CD4-positive, alpha-beta T cell treated with Interleukin-4 for 1 hour (primary cell): Measurements from ENCODE around the gene NFATC2IP.
"Not testable (repeated sequence)": the region's sequence is repeated elsewhere in the genome, so short reads cannot be mapped to it uniquely, and the experiment has no call there.

ENCODE experiments used
- DNase-seq, 2 donors: peaks; one replicate each; pipeline ENCODE4 v3.0.0-alpha.2; 2020 to 2022

Gene NFATC2IP

DNA sequence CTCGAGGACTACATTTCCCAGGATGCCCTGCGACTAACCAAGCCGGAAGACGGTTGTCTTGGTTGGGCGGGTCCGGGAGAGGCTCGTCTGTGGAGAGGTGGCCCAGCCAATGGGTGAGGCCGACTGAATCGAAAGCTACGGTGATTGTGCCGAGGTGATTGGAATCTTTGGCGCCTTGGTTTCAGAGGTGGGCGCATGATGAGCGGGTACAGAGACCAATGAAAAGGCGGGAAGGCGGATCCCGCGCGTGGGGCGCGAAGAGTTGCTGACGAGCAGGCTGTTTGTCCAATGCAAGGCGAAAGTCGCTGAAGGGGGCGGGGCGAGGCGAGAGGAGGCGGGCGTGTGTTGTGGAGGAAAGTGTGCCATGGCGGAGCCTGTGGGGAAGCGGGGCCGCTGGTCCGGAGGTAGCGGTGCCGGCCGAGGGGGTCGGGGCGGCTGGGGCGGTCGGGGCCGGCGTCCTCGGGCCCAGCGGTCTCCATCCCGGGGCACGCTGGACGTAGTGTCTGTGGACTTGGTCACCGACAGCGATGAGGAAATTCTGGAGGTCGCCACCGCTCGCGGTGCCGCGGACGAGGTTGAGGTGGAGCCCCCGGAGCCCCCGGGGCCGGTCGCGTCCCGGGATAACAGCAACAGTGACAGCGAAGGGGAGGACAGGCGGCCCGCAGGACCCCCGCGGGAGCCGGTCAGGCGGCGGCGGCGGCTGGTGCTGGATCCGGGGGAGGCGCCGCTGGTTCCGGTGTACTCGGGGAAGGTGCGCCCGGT, at the start of gene NFATC2IP:
NFATC2IP (plus strand) TSS at position 290 of the 762 bp plus-strand sequence; CDS start at position 365, 75 bp downstream.
- peak; percentile 100 for DNase-seq

DNA sequence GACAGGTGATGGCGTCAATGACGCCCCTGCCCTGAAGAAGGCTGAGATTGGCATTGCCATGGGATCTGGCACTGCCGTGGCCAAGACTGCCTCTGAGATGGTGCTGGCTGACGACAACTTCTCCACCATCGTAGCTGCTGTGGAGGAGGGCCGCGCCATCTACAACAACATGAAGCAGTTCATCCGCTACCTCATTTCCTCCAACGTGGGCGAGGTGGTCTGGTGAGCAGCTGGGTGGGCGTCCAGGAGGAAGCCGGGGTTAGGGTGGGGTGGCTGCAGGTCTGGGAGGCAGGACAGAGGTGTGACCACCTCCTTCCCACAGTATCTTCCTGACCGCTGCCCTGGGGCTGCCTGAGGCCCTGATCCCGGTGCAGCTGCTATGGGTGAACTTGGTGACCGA, 48.9 kb upstream of the NFATC2IP start:
- no peak for DNase-seq

DNA sequence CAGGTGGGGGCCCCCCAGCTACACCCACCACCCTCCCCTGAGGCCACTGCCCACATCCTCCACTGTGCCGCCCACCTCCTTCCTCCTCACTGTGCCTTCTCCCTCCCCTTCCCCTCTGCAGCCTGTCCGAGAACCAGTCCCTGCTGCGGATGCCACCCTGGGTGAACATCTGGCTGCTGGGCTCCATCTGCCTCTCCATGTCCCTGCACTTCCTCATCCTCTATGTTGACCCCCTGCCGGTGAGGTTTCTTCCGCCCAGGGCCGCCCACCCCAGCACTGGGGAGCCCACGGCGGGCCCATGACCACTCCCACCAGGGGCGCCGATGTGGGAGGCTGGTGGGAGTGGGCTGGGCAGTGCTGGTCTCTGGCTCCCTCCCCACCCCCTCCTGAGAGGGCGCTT, 47.8 kb upstream of the NFATC2IP start:
- DNase-seq = no peak

DNA sequence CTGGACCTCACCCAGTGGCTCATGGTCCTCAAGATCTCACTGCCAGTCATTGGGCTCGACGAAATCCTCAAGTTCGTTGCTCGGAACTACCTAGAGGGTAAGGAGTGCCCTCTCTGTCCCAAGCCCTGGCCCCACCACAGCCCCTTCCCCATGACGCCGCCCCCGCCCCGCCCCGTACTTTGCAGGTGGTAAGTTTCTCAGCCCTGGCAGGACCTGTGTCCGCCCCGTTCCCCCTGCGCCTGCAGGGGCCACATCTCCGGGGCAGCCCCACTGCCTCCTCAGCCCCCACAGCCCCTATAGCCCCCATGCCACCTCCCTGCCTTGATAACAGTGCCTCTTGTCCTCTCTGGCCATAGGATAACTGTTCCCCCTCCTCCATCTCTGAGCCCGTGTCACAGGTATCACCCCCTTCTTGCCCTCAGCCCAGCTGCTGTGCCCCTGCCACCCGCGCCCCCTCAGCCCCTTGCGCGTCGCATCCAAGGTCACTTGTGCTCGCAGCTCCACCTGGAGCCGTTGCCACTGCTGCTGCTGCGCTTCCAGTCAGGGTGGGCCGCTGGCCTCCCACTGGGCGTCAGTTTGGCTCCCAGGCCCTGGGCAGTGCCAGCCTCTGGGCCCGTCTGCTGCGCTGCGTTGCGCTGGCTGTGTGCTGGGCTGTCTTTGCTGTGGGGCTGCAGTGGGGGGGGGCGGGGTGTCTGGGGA, 47.2 kb upstream of the NFATC2IP start:
- no peak for DNase-seq

DNA sequence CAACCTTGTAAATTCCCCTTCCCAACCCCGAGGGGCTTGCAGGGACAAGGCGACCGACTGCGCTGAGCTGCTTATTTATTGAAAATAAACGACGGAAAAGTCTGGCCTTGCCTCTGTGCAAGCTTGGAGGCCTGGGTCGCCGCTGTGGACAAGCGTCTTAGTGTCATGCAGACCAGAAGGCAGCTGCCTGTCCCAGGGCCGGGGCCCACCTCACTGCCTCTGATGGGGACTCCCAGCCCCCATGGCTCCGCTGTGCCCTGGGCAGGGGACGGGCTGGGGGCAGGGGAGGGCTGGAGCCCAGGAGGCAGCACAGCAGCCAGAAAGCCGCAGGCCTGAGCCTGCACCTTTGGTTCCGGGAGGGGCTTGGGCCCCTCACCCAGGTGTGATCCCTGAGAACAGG, 46.4 kb upstream of the NFATC2IP start:
- no peak for DNase-seq

DNA sequence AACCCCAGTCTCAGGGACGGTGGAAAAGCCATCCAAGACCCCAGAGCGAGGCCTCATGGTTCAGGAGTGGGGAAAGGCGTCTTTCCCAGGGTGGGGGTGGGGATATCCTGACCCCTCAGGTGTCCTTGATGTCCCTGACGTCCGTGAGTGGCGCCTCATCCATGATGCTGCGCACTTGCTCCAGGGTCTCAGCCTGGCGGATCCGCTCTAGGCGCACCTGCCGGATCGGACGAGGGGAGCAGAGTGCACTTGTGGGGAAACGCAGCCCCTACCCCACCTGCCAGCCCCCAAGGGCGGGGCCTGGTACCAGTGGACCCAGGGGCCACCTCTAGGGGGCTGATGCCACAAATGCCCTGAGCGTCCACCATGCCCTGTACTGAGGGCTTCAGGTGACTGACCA, 45.9 kb upstream of the NFATC2IP start:
- no peak for DNase-seq

DNA sequence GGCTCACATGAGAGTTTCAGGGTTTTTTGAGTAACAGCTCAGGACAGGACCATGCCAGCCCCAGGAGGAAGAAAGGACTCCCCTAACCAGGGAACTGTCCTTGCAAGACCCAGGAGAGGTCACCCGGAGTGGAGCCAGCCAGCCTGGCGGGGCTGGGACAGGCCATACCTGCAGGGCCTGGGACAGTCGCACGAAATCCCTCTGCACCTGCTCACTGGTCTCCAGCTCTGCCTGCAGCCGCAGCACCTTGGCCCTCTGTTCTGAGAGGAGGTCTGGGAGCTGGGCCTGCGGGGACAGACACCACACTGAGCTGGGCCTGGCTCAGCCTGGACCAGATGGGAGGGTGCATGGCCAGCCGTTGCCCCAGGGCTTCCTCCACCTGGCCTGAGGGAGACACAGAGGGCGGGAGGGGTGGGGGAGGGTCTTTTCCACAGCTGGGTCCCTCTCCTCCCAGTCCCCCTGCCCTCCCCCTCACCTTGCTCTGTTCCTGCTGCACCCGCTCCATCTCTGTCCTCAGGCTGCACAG, 45.4 kb upstream of the NFATC2IP start:
- no peak for DNase-seq

DNA sequence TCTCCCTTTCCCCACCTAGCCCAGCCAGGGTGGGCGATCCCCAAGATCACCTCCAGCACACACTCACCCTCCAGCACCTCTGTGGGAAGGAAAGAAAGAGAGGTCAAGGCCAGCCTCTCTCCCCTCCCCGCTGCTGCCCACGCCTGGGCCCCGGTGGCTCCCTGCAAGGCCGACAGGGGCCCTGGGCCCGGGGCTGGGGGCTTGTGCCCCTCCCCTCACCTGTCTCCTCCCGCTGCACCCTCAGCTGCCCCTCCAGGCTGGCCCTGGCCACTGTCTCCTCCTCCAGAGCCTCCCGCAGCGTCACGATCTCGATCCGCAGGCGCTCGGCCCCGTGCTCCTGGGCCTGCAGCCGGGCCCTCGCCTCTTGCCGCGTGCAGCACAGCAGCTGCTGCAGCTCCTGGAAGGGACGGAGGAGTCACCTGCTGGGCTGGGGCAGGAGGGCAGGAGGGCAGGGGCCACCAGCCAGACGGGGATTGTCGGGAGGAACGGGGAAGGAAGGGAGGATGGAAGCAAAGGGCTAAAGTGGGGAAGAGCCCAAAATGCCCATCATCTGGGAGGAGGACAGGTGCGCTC, 44.9 kb upstream of the NFATC2IP start:
- no peak for DNase-seq

DNA sequence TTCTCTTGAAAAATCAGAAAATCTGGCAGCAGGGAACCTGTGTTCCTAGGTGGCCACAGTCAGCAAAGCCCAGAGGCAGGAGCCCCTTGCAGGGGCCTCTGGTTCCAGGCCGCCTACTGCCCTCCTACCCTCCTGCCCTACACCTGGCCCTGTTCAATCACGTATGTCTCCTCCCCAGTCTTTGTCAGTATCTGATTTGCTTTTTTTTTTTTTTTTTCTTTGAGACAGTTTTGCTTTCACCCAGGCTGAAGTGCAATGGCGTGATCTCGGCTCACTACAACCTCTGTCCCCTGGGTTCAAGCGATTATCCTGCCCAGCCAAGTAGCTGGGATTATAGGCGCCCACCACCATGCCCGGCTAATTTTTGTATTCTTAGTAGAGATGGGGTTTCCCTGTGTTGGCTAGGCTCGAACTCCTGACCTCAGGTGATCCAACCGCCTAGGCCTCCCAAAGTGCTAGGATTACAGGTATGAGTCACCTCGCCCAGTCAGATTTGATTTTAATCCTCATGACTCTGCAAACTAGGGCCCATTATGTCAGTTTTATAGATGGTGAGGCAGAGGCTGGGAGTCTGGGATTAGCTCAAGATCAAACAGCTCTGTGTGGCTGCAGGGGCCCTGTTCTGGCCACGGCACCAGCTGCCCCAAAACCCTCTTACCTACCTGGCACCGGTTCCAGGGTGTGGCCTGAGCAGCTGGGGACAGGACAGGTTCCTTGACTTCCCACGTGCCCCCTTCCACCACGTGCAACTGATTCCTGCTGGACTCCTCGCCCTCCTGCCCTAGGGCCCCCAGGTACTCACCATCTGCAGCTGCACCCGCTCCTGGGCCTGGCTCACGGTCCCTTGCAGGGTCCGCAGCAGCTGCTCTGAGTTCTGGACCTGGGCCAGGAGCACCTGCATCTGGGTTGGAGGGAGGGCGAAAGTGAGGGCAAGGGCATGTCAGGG, 40.4 kb upstream of the NFATC2IP start:
- no peak for DNase-seq

DNA sequence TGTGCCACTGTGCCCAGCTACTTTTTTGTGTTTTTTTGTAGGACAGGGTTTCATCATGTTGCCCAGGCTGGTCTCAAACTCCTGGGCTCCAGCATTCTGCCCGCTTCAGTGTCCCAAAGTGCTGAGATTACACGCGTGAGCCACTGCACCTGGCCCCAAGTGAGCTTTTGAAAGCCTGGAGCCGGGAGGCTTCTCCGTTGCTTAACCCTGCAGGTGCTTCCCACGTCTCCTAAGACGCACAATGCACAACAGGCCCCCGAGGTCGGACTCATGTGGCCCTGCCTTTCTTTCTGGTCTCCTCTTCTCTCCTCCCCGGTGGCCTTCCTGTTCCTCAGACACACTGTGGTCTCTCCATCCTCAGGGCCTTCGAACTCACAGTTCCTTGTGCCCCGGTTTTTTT, 38.2 kb upstream of the NFATC2IP start:
- no peak for DNase-seq

DNA sequence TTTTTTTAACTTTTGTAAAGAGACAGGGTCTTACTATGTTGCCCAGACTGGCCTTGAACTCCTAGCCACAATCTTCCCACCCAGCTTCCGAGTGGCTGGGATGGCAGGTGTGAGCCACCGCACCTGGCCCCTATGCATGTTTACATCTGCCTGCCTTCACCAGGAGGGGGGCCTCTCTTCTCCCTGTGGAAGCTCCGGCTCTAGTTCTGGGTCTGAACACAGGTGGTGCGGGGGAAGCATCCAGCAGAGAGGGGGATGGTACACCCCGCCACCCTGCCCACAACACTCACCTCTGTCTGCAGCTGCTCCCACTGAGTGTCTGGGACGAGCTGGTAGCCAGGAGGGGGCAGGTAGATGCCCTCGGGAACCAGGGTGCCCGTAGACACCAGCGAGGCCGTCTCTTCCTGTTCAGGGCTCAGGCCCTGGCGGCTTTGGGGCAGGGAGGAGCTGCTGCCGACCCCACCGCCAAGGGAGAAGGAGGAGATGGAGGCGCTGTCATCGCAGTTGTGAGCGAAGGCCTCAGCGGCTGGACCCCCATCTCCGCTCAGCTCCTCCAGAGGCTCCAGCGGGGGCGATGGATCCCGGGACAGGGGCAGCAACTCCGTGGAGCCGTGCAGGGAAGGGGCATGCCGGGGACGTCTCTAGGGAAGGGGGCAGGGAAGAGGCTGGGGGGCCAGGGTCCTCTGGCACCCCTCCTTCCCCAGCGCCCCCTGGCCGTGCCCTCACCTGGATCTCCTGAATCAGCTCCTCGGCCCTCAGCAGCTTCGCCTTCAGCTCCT, 36.6 kb upstream of the NFATC2IP start:
- DNase-seq = no peak

DNA sequence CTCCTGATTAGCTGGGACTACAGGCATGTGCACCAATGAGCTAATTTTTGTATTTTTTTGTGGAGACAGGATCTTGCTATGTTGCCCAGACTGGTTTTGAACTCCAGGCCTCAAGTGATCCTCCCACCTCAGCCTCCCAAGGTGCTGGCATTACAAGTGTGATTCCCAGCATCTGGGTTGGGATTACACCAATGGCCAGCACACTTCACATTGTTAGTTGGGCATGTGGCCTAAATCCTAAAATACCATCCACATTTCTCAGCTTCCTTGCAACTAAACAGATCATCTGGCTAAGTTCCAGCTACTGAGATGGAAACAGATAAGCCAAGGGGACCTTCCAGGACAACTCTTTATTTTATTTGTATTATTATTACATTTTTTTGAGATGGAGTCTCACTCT, 35.6 kb upstream of the NFATC2IP start:
- DNase-seq = no peak

DNA sequence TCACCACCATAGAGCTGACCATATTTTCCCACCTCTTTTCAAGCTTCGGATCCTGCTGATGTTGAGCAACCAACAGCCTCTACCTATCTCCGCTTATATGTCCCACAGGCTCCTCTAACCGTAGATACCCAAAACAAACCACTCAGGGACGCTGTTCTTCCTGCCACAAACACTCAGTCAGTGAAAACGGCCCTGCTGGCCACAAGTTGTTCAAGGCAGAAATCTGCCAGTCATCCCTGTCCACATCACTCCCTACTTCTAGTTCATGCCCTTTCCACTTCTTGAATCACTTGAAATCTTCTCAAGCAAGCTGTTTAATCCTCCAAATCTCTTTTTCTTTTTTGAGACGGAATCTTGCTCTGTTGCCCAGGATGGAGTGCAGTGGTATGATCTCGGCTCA, 33.6 kb upstream of the NFATC2IP start:
- no peak for DNase-seq

DNA sequence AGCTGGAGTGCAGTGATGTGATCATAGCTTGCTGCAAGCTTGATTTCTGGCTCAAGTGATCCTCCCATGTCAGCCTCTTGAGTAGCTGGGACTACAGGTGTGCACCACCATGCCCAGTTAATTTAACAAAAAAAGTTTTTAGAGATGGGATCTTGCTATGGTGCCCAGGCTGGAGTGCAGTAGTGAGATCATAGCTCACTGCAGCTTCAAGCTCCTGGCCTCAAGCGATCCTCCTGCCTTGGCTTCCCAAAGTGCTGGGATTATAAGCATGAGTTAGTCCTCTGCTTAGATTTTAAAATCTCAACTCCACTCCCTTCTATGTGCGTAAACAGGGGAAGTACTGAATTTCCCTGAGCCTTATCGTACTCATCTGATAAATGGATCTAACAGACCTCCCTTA, 32.0 kb upstream of the NFATC2IP start:
- no peak for DNase-seq

DNA sequence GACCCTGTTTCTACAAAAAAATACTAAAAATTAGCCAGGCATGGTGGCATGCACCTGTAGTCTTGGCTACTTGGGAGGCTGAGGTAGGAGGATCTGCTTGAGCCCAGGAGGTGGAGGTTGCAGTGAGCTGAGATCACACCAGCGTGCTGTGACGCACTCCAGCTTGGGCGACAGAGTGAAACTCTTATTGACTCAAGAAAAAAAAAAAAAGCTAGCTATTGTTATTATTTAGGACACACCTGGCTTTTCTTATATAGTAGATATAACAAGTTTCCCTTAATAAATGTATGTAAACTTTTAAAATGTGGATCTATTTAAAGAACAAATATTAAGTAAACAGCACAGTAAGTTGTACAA, 27.5 kb upstream of the NFATC2IP start:
- DNase-seq = no peak

DNA sequence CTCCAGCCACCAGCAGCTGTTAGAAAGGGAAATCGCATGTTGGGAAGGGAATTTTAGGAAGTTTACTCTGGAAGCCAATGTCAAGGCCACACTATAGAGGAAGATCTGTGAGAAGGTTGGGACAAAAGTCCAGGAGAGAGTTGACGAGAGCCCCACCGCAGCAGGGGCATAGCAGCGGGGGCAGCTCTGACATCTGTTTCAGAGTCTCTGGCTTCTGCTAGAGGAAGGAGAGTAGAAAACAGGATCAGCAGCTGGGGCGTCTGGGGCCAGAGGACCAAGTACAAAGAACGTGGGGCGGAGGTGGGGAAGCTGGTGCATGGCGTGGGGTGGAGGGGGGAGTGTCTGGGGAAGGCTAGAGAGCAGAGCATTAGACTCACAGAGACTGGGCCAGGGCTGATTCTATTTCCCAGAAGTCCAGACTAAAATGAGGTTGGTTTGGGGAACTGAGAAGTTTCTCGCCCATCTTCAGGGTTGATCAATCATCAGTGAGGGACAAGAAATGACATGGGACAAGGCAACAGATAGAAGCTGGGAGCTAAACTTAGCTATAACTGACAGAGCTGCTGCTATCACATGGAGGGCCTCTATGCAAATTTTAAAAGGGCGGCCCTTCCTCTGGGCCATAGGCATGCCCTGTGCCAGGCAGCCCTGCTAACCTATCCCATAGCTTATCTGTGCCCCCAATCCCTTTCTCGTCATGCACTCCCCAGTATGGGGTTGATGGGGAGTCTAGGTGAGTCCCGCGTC, 26.9 kb upstream of the NFATC2IP start:
- peak in 1 of 2 donors; percentile 60 for DNase-seq

DNA sequence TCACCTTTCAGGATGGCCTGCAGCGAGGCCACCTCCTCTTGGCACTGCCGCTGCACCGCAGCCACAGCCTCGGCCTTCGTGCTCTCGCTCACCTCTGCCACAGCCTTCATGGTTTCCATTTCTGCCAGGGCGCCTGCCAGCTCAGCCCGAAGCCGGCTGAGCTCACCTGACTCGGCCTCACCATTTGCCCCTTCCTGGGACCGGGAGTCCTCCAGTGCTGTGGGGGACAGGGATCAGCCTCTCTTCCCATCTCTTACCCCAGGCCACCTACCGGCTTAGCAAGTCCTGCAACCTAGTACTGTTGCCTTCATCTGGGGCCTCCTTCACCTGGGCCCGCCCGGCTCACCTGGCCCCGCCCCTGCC, 26.4 kb upstream of the NFATC2IP start:
- no peak for DNase-seq

DNA sequence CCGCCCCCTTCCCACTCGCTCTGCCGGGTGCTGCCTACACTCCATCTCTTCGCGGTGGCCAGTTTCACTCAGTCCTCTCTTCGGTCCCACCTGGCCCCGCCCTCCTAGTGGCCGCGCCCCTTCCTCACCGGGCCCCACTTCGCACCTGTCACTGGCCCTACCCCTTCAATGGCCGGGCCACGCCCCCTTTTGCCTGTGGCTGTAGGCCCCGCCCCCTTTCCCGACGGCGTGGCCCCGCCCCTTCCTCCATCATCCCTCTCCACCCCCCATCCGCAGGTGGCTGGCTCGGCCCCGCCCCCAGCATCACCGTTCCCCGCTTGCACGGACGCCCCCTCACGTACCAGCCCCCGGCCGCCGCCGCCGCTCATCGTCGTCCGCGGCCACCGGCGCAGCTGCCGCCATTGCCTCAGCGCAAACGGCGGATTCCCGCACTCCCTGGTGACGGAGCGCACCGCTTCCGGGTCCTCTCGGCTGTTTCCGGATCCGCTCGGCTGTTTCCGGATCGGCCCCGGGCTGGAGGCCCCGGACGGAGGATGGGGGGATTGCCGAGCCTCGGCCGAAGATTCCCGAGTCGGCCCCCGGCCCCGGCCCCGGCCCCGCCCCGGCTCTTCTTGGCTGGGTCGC, 25.9 kb upstream of the NFATC2IP start, which contains the start of gene RABEP2:
RABEP2 (minus strand) TSS at position 477 of the 624 bp plus-strand sequence; CDS start at position 402, 75 bp downstream.
- DNase-seq = peak; percentile 95

DNA sequence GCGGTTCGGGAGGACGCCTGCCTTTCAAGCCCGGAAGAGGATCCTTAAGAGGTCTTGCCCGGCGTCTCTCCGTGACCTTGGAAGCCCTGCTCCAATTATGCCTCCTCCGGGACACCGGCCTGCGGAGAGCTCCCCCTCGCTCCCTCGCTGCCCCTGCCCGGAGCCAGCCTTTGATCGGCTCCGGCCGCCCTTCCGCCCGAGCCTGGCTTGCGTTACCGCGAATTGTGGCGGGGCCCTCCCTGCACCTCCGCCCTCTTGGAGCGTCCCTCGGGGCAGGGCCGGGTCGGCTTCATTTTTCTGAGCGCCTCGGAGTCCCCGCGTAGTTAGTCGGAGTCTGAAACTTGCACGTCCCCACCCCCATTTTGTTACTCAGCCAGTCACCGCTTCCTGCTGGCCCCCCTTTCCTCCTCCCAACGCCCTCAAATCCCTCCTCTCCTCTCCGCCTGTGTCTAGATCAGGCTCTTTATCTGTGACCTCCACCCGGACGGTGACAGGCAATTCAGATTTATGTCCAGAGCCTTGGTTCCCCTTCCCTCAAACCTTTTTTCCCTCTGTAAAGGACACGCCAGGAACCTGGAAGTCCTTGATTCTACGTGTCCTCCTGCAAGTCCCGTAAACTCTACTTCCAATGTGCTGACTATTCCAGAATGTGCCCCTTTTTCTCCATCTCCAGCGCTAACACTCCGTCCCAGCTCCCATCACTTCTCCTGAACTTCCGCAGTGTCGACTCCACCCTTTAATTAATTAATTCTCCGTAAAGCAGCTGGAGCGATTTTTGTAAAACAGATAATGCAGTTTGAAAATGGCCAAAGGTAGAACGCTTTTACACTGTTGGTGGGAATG, 25.1 kb upstream of the NFATC2IP start:
- peak; percentile 85 to 86 for DNase-seq

DNA sequence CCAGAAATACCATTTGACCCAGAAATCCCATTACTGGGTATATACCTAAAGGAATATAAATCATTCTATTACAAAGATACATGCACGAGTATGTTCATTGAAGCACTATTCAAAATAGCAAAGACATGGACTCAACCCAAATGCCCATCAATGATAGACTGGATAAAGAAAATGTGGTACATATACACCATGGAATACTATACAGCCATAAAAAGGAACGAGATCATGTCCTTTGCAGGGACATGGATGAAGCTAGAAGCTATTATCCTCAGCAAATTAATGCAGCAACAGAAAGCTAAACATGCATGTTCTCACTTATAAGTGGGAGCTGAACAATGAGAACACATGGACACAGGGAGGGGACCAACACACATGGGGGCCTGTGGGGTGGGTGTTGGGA, 24.5 kb upstream of the NFATC2IP start:
- DNase-seq = not testable (repeated sequence)
